SU-DHL-6 (cell line): ENCODE data around the gene NUP188.

ENCODE experiments used
- EZH2phosphoT487 ChIP-seq: fragments of 200-600 bp; sonication (generic), shearing (Covaris generic); conservative IDR thresholded peaks from 2 replicates; pipeline ENCODE4 v1.6.1; 2018; ENCODE audit warnings: mild to moderate bottlenecking, antibody characterized with exemption, low read length, moderate library complexity, mixed read lengths
- TF ChIP-seq, protein P1 (sequence below): fragments of 200-600 bp; sonication (generic); IDR thresholded peaks from one replicate; pipeline ENCODE4 v1.5.1; 2017; ENCODE audit warnings: antibody characterized with exemption, mild to moderate bottlenecking, low read length, moderate library complexity; ENCODE audit not compliant: insufficient read depth, poor library complexity, severe bottlenecking

DNA sequence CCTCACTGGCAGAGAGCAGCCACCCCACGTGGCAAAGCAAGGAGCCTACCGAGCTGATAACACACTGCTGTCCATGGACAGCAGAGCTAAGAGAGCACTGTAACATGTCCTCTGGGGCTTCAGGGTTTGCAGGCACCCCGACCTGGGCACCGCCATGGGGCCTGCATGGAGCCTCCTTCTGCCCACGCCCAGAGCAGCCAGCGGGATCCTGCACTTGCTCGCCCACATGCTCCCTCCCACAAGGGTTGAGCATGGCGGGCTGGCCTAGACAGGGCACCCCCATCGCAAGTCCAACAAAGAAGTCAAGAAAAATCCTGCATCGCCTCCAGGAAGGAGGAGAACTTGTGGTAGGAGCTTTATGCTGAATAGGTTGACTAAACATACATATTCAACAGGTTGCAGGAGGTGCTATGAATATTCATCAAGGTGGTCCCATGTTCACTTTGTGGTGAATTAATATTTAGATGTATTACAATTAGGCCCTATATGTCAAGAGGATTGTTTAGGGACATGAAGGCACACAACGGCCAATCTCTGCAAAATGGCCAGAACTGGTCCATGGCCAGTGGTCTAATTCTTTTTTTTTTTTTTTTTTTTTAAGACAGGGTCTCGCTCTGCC, 85.2 kb downstream of the NUP188 start:
- TF ChIP-seq, protein P1, sequence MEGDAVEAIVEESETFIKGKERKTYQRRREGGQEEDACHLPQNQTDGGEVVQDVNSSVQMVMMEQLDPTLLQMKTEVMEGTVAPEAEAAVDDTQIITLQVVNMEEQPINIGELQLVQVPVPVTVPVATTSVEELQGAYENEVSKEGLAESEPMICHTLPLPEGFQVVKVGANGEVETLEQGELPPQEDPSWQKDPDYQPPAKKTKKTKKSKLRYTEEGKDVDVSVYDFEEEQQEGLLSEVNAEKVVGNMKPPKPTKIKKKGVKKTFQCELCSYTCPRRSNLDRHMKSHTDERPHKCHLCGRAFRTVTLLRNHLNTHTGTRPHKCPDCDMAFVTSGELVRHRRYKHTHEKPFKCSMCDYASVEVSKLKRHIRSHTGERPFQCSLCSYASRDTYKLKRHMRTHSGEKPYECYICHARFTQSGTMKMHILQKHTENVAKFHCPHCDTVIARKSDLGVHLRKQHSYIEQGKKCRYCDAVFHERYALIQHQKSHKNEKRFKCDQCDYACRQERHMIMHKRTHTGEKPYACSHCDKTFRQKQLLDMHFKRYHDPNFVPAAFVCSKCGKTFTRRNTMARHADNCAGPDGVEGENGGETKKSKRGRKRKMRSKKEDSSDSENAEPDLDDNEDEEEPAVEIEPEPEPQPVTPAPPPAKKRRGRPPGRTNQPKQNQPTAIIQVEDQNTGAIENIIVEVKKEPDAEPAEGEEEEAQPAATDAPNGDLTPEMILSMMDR: no peak
- TF ChIP-seq EZH2phosphoT487: no peak
